HG02678 (cell line): Measurements from ENCODE around the gene PTPN1.

ENCODE experiments used
- ATAC-seq: cut with Tn5 transposase; IDR thresholded peaks from one replicate; pipeline ENCODE4 v1.9.1; 2021; ENCODE audit warnings: mild to moderate bottlenecking, moderate library complexity; ENCODE audit not compliant: unreplicated experiment

Gene PTPN1

DNA sequence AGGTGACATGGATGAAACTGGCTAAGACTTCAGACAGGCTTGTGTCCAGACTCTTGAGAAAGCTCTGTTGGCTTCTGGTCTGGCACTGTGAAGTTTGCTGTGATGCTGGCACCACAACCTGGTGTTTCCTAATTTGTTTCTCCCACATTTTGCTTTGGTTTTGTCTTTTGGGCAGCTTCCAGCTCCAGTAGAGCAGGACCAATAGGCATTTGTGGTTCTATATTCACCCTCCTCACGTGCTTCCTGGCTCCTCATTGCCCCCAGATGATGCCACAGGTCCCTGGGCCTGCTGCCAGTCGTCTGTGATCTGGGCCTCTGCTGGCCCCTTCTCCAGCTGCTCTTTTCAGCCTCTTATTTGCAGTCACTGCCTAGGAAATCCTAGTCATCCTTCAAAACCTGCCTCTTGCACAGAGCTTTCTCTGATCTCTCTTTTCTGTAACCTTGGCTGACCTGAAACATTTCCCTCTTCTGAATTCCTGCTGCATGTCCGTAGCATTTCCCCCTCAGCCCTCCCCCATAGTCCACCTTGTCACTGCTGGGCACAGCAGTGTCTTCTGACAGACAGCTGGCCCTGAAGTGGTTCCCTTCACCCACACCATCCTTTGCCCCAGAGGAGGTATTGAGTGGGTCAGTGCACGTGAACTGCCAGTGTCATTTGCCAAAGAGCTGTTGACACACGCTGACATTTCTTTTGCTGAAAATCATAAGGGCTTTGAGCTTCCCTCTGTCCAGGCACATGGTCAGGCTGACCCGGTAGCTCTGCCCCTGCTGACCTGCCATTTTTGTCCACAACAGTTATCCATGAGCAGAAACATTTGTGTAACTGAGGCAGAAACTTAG is 63.0 kb downstream of the PTPN1 start:
- no peak for ATAC-seq

DNA sequence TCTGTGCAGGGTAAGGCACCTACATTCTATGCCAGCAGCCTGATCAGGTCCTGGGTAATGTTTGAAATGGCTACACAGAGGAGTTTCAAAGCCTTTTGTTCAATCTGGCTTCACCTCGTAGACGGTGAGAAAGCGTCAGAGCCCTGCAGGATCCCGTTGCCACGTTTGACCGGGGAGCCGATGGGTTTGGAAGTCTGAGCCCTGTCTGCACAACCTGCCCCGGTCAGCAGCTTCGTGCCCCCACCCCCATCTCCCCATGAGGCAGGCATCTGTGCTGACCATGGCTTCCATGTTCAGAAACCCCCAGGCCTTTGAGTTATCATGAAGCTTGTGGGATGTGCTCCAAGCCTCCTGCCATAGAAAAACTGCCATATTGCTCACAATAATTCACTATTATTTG is 63.9 kb downstream of the PTPN1 start:
- no peak for ATAC-seq

DNA sequence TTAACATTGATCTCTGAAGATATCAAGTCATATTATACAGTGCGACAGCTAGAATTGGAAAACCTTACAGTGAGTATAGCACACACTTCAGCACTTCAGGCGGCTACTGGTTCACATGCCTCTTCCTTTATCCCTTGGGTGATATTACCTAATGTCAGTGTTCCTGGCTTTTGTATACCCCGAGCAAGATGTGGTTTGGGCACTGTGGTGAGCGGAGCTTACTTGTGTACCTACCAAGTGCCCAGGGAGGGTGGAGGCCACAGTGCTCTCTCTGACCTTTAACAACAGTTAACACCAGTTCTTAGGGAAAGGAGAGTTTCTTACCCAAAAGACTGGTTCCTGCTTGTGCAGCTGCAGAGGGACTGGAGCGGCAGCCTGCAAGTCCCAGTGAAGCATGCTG is 64.4 kb downstream of the PTPN1 start:
- ATAC-seq = no peak

DNA sequence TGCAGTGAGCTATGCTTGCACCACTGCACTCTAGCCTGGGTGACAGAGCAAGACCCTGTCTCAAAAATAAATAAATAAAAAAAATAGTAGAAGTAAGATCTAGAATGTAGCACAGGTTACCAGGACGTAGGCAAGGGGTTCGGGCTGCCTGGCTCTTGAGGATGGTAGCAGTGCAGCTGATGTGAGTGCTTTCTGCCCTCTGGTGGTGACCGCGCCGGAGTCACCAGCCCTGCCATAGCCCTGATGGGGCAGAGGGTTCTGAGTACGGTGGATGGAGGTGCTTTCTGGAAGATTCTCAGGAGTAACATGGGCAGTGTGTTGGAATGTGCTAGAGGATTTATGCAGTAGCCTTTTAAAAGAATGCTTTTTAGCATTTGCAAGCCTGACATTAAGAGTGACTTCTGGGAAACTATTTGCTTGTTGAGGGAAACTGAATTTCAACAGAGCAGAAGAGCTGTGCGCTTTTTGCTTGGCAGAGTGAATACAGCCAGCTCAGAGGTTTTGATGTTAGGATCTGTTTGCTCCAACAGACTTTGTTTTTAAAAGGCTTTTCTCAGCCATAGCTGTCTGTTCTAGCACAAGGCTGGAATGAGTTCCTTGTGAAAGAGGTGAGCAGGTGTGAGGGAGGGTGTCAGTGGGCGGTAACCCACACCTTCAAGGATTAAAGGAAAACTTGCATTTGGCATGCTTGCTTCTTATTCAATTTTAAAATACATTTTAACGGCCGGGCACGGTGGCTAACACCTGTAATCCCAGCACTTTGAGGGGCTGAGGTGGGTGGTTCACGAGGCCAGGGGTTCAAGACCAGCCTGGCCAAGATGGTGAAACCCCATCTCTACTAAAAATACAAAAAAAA is 65.9 kb downstream of the PTPN1 start:
- no peak for ATAC-seq

DNA sequence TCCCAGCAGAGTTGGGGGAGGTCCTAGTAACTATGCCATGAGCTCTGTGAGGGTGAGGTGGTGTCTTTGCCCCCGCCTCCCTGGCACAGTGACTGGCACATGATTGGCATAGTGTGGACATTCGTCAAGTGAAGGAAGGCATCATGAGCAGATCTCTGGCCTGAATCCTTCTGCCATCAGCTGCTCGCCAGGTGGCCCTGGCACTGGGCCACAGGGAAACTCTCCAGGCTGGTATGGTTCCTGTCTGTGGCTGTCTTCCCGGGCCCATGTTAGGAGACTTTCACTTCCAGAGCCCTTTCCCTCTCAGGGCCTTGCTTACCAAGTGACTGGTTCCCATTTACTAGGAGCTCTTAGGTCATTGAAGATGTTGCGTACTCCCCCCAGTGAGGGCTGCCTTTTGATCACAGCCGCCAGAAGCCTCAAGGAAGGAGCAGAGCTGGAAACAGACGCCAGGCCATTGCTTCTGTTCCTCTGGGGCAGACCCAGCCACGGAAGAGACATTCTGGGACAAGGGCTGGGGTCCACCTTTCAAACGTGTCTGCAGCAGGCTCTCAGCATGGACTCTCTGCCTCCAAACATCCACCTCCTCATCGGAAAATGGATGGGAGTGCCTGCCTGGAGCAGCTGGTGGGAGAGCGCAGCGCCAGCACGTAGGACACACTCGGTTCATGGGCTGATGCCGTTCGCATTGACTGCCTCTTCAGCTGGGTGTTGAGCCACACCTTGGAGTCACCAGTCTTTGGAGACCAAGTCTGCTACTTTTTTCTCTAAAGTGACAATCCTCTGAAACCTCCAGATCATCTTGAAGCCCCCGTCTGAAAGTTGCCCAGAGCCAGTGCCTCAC is 67.2 kb downstream of the PTPN1 start:
- no peak for ATAC-seq

DNA sequence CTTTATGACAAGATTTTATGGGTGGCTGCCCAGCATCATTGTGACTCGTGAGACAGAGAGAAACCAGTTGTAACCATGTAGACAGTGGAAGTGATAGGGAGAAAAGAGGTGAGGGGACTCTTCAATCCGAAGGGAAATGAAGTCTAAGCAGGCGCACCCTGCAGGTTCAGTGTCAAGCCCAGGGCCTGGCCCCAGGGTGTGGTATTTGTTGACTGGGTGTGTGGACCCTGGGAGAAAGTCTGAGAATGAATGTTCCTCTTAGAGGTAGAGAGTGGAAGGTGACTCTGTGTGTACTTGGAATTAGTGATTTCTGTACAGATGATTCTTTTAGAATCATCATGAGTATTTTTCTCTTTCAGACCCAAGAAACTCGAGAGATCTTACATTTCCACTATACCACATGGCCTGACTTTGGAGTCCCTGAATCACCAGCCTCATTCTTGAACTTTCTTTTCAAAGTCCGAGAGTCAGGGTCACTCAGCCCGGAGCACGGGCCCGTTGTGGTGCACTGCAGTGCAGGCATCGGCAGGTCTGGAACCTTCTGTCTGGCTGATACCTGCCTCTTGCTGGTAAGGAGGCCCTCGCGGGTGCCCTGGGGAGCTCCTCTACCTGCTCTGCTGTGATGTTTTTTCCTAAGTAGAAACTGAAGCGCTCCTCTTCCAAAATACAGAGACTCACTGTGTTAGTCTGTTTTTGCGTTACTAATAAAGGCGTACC is 68.0 kb downstream of the PTPN1 start:
- no peak for ATAC-seq

DNA sequence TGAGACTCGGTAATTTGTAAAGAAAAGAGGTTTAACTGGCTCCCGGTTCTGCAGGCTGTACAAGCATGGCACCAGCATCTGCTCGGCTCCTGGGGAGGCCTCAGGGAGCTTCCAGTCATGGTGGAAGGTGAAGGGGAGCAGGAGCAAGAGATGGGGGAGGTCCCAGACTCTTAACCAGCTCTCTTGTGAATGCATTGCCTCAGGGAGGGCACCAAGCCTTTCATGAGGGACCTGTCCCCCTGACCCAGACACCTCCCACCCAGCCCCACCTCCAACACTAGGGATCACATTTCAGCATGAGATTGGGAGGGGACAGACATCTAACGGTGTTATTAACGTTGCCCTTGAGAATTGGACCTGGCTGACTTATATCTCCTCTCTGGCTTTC is 68.6 kb downstream of the PTPN1 start:
- ATAC-seq = no peak

DNA sequence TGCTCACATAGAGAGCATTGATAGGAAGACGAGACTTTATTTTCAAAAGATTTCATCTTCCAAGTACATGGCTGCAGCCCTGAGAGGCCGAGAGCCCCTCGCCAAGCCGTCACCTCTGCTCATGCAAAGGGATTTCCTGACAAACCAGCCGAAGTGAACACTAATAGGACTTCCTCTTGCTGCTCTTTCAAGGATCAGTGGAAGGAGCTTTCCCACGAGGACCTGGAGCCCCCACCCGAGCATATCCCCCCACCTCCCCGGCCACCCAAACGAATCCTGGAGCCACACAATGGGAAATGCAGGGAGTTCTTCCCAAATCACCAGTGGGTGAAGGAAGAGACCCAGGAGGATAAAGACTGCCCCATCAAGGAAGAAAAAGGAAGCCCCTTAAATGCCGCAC is 69.3 kb downstream of the PTPN1 start:
- ATAC-seq = no peak

DNA sequence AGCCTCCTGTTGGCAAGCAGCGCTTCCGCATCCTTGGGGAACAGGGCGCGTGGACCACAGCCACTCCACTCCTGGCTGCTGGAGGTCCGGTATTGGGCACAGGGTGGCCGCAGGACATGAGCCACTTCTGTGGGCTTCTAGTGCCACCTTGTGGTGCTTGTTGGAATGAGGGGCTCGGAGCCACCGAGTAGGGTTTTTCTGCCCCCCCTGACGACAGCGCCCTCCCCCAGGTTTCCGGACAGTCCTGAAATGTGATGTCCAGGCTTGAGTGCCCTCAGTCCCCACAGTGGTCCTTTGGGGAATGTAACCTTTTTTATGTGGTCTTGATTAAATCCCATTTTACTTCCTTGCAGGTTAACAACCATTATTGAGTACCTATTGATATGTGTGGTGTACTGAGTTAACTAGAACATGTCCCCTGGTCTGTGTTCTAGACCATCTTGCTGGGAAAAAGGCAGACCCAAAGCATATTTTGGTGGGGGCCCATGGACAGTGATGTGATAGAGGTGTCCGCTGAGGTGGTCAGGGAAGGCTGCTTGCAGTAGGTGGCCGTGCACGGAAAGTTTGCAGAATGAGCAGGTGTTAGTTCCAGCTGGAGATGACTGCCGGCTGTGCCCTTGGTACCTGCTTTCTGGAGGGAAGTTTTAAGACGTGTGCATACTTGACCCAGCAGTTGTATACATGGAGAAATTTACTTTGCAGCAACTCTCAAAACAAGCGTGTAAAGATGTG is 70.0 kb downstream of the PTPN1 start:
- ATAC-seq = no peak

DNA sequence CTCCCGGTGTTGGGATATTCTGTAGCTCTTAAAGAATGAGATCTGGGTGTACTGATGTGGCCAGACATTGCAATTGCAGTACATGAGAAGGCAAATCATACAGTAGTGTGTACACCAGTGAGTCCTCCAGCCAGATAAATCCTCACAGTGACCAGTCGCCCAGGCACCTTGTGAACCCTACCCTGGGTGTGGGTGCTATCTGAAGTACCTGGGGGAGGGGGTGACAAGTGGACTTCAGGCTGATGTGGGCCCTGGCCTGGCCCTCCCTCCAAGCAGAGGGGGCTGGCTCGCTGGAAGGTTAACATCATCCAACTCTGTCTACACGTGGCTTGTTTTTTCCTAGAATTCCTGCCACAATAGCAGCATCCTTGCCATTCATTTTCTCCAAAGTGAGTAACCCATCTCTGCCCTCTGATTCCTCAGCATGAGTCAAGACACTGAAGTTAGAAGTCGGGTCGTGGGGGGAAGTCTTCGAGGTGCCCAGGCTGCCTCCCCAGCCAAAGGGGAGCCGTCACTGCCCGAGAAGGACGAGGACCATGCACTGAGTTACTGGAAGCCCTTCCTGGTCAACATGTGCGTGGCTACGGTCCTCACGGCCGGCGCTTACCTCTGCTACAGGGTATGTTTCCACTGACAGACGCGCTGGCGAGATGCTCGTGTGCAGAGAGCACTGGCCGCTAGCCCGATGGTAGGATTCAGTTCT is 70.8 kb downstream of the PTPN1 start:
- ATAC-seq = no peak

DNA sequence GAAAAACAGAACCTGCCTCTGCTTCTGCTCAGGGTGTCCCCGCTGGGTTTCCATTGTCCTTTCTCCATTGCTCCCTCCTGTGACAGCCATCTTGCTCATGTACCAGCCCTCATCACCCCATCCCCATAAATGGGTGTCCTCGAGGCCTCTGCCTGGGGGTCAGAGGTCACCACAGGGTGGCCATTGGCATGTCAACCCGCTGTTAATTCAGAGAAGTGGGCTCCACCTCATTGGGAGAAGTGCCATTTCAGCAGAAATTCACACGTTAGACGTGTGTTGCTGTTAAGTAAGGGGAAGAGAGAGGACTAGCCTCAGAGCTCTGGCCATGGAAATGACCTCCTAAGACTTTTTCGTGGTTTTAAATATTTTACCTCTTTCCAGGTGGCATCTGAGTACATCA is 71.9 kb downstream of the PTPN1 start:
- no peak for ATAC-seq

DNA sequence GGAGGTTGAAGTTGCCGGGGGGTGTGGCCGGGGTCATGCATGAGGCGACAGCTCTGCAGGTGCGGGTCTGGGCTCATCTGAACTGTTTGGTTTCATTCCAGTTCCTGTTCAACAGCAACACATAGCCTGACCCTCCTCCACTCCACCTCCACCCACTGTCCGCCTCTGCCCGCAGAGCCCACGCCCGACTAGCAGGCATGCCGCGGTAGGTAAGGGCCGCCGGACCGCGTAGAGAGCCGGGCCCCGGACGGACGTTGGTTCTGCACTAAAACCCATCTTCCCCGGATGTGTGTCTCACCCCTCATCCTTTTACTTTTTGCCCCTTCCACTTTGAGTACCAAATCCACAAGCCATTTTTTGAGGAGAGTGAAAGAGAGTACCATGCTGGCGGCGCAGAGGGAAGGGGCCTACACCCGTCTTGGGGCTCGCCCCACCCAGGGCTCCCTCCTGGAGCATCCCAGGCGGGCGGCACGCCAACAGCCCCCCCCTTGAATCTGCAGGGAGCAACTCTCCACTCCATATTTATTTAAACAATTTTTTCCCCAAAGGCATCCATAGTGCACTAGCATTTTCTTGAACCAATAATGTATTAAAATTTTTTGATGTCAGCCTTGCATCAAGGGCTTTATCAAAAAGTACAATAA is 72.5 kb downstream of the PTPN1 start:
- peak; percentile 51 for ATAC-seq

DNA sequence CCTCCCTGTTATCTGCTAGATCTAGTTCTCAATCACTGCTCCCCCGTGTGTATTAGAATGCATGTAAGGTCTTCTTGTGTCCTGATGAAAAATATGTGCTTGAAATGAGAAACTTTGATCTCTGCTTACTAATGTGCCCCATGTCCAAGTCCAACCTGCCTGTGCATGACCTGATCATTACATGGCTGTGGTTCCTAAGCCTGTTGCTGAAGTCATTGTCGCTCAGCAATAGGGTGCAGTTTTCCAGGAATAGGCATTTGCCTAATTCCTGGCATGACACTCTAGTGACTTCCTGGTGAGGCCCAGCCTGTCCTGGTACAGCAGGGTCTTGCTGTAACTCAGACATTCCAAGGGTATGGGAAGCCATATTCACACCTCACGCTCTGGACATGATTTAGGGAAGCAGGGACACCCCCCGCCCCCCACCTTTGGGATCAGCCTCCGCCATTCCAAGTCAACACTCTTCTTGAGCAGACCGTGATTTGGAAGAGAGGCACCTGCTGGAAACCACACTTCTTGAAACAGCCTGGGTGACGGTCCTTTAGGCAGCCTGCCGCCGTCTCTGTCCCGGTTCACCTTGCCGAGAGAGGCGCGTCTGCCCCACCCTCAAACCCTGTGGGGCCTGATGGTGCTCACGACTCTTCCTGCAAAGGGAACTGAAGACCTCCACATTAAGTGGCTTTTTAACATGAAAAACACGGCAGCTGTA is 73.4 kb downstream of the PTPN1 start:
- no peak for ATAC-seq

DNA sequence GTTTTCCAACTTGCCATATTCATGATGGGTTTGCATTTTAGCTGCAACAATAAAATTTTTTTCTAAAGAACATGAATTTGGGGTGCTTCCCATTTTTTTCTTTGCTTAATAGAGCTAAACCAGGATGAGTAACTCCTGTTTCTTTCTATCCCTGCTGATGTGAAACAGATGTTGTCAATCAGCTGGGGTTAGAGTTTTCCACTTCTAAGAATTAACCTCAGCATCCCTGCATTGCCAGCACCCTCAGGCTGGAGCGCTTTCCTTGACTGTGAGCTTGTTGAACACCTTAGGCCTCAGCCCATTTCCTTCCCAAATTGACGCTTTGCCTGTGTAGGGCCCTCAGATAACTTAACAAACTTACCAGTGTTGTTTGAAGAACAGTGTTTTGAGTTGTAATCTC is 74.5 kb downstream of the PTPN1 start:
- no peak for ATAC-seq

DNA sequence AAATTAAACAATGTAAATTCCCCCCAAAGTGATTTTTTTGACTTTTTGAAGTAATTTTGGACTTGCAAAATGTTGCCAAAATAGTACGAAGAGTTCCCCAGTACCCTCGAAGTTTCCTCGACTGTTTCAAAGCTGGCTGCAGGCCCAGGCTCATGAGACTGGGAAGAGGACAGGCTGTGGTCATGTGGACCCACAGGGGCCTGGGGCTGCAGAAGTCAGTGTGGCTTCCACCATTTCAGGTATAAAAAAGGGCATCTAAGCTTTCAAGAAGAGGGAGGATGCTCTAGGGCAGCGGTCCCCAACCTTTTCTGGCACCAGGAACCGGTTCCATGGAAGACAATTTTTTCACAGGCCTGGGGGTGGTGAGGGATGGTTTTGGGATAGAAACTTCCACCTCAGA is 75.0 kb downstream of the PTPN1 start:
- no peak for ATAC-seq

DNA sequence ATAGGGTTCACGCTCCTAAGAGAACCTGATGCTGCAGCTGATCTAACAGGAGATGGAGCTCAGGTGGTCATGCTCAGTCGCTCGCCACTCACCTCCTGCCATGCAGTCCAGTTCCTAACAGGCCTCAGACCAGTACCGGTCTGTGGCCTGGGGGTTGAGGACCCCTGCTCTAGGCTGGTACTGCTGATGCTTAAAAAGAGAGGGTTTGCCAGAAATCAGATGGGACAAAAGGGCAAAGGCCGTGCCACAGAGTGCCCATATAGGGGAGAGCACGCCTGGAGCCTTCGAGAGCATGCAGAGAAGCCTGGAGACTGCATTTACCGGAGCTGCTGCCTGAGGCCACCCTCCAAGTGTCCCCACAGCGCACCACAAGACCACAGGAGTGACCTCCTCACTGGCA is 75.5 kb downstream of the PTPN1 start:
- no peak for ATAC-seq

DNA sequence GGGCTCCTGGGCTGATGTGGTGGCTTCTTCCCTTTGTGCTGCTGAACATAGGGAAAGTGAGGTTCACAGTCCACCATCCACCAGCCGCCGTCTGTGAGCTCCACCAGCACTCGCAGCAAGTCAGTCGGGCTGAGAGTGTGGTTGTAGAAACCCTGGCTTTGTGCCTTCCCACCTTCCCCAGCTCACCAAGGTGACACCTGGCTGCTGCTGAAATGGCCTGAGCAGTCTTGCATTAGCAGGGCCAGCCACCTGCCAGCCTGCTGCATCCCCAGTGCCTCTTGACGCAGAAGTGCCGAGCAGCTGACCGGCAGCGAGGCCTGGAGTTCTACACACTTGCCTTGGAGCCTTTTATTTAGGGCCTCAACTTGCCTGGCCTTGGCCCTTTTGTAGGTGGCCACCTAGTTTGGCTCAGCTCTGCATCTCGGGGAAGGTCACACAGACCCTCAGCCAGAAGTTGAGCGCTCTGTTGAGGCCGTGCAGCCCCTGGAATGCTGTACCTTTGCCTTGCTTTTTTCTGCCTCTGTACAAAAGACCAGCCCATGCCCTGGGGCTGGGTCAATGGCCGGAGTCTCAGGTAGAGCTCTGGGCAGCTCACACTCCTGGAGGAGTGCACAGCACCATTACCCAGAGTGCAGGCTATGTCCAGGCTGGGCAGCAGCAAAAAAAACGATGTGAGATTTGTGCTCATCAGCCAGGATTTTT is 76.5 kb downstream of the PTPN1 start:
- ATAC-seq = no peak
